SK-N-MC (cell line): Measurements from ENCODE around the gene KRT17.

ENCODE experiments used
- FOXP2 ChIP-seq: optimal IDR thresholded peaks from 2 replicates; pipeline ENCODE3; 2011; ENCODE audit warnings: mild to moderate bottlenecking, moderate library complexity; ENCODE audit not compliant: insufficient read depth; ENCODE audit errors: extremely low read length, control extremely low read depth
- POLR2AphosphoS5 ChIP-seq: IDR thresholded peaks from 2 replicates; pipeline ENCODE4 v1.6.1; 2012; ENCODE audit warnings: mild to moderate bottlenecking, low read depth, low read length, borderline replicate concordance

DNA sequence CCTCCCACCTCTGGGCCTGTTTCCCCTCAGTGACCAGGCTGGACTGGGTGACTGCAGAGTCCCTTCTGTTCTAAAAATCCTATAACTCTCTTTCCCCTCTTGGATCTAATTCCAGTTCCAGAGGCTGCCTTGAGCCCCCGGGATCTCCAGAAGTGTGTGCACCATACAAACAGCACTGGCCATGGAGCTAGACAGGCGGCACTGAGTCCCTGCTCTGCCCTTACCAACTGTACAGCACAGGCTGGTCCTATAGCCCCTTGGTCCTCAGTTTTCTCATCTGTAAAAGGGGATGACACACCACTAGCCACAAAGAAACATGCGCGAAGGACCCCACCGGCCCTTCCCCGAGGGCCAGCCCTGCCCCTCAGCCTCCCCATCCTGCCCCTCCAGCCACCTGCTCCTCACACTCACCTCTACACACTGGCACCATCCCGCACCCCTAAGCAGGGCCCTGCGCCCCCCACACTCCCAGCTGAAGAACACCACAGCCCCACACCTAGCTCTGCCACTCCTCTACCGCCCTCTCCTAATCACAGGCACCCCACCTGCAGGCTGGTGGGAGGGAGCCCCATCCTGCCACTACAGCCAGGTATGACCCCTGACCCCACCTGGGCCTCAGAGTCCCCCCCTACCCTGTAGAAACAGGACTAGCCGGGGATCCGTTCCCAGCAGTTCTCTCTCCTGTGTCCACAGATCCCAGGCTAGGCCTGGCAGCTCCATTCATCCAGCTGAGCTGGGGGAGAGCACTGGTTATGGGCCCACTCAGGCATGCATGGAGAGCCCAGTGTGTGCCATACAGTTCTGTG is 10.9 kb downstream of the KRT17 start:
- no peak for TF ChIP-seq FOXP2
- TF ChIP-seq POLR2AphosphoS5, result no peak
